Measurements from ENCODE around the gene UCHL1. TPM values are rescaled to one million over a fixed set of nuclear protein-coding genes. Genes with fewer than 3 reads are reported as not detected.
A peak's percentile ranks its signal among the peaks of the same experiment; 100 is the strongest.

Gene UCHL1
- total RNA-seq, 2 donors from 2014 or later = 36.8 to 126 TPM

- no peaks in the 10 kb centered on the region for H3K27me3 ChIP-seq
- no peak overlapping the region for H3K4me3 ChIP-seq
- peak in 1 of 2 donors; percentile 60 for TF ChIP-seq CTCF (IDR thresholded peaks at IDR 0.05)
- peaks cover 0 to 20% of the 10 kb centered on the region in 2 donors for H3K4me1 ChIP-seq
- DNase-seq (ENCODE audit: low spot score) = peak; percentile 61
- H3K36me3 ChIP-seq = no peaks in the 10 kb centered on the region
- no peaks in the 10 kb centered on the region for H3K9me3 ChIP-seq
- H3K27ac ChIP-seq = no peak overlapping the region
These were observed 2.1 kb downstream of the UCHL1 start for GRCh38 chr4:41258783-41259182.

- no peak overlapping the region for H3K27ac ChIP-seq
- H3K36me3 ChIP-seq = no peaks in the 10 kb centered on the region
- peaks cover 0 to 20% of the 10 kb centered on the region in 2 donors for H3K4me1 ChIP-seq
- H3K9me3 ChIP-seq = no peaks in the 10 kb centered on the region
- no peak for DNase-seq (ENCODE audit: low spot score)
- no peak for TF ChIP-seq CTCF (IDR thresholded peaks at IDR 0.05)
- no peaks in the 10 kb centered on the region for H3K27me3 ChIP-seq
- no peak overlapping the region for H3K4me3 ChIP-seq
These were observed 3.5 kb downstream of the UCHL1 start for GRCh38 chr4:41260116-41260733.

- peaks cover 0 to 10% of the 10 kb centered on the region in 2 donors for H3K4me1 ChIP-seq
- no peak overlapping the region for H3K4me3 ChIP-seq
- H3K27ac ChIP-seq = no peak overlapping the region
- no peak for TF ChIP-seq CTCF (IDR thresholded peaks at IDR 0.05)
- H3K36me3 ChIP-seq = no peaks in the 10 kb centered on the region
- H3K9me3 ChIP-seq = no peaks in the 10 kb centered on the region
- no peak for DNase-seq (ENCODE audit: low spot score)
- H3K27me3 ChIP-seq = no peaks in the 10 kb centered on the region
These were observed 5.5 kb downstream of the UCHL1 start for GRCh38 chr4:41262198-41262597.

- DNase-seq (ENCODE audit: low spot score) = no peak
- Histone ChIP-seq H3K27me3 (no peaks in the 10 kb centered on the region), H3K27ac (no peak overlapping the region), H3K4me3 (no peak overlapping the region), H3K4me1 (no peaks in the 10 kb centered on the region), H3K9me3 (no peaks in the 10 kb centered on the region), H3K36me3 (no peaks in the 10 kb centered on the region)
- TF ChIP-seq CTCF (IDR thresholded peaks at IDR 0.05) = no peak
These were observed 7.5 kb downstream of the UCHL1 start for GRCh38 chr4:41264212-41264611.

GRCh38 chr4:41267997-41268396 lies 11.3 kb downstream of the UCHL1 start:
- Histone ChIP-seq H3K9me3 (no peaks in the 10 kb centered on the region), H3K4me3 (no peak overlapping the region), H3K4me1 (no peaks in the 10 kb centered on the region), H3K27ac (no peak overlapping the region), H3K36me3 (no peaks in the 10 kb centered on the region), H3K27me3 (no peaks in the 10 kb centered on the region)
- TF ChIP-seq CTCF (IDR thresholded peaks at IDR 0.05) = no peak
- DNase-seq (ENCODE audit: low spot score) = no peak

Data from right atrium auricular region (tissue), 2 donors.